HG03103 (cell line): ENCODE results near the gene SLC8A2.

Experiments used
- ATAC-seq: cut with Tn5 transposase; IDR thresholded peaks from one replicate; pipeline ENCODE4 v1.9.1; 2021; ENCODE audit warnings: low read depth; ENCODE audit not compliant: unreplicated experiment

The SLC8A2 gene

DNA sequence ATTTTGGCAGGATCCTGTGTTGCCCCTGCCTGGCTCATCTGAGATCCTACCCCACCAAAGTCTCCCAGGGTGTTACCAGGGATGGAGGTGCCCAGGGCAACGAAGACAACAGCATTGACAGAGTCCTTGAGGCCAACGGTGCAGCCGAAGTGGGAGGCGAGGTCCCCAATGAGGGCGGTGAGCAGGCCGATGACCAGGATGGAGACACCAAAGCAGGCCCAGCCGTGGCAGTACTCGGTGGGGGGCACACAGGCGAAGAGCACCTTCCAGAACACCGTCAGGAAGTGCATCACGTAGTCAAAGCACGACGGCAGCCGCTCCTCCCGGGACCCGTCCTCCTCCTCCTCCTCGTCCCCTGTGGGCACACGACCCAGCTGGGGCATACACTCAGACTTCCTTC is 39.6 kb downstream of the SLC8A2 start:
- no peak for ATAC-seq

DNA sequence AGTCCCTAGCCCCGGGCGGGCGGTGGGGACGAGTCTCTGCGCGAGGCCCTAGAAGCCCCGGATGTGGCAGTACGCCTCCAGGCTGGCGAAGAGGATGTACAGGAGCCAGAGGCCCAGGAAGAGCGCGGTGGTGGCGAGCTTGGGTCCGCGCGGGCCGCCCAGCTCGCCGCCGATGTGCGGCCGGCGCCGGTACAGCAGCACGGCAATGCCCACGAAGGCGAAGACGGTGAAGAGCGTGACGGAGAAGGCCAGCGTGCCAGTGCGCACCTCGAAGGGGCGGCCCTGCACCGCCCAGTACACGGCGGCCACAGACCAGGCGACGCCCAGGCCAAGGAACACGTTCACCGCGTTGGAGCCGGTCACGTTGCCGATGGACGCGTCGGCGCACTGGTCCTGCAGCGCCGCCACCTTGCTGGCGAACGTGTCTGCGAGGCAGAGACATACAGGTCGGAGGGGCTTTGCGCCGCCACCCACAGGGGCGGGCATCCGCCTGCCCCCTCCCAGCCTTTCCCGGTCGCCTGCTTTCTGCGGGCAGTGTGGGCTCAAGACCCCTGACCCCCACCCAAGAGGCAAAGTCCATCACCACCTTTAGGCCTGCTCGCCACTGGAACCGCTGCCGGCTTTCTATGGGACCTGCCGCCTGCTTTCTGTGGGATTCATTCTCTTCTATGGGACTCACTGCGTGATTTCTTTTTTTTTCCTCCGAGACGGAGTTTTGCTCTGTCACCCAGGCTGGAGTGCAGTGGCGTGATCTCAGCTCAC is 41.5 kb downstream of the SLC8A2 start:
- ATAC-seq: no peak

DNA sequence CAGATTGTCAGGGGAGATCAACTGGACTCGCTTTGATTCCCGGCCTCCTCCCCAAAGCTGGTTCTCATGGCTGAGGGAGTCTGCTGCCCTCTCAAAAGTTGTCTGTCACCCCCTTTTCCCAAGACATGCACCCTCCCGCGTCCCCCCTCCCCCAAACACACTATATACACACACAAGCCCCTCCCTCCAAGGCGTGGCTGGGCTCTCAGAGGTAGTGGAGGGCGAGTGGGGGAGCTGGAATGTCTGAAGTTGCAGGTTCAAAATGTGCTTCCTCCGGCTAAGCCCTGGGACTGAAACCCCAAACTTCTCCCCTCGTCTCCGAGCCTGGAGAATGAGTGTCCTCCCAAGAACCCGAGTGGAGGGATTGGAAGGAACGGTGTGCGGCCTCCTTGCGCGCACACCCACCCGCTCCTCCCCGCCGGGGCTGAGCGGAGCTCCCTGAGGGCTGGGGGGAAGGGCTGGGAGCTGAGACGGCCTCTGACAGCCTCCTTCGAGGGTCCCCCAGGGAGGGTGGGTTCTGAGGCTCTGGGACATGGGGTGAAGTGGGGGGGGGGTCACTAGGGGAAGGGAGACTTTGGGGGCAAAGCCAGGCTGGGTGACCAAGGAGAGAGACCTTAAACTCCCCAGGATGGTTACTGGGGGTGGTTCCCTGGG is 42.4 kb downstream of the SLC8A2 start:
- ATAC-seq: no peak

DNA sequence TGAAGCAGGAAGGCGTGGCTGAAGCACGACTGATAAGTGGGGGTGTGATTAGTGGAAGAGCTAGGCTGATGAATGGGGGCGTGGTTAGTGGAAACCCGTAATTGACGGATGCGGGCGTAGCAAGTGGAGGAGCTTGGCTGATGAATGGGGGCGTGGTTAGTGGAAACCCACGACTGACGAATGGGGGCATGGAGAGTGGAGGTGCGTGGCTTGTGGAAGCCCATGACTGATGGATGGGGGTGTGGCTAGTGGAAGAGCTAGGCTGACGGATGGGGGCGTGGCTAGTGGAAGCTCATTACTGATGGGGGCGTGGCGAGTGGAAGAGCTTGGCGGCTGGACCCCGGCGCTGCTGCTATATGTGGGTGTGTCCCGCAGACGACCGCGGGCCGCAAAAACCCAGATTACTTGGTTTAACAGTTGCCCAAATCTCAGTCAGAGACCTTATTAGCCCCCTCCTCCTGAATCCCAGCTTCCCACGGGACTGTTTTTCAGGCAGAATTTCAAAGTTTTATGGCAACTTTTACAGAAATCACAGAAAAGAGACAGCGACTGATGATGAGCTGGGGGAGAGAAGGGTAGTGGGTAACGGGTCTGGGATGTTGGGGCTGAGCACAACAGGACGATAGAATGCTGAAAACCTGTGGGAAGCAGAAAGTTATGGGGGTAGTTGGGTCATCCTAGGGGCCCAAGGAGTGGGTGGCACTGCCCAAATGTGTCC is 43.4 kb downstream of the SLC8A2 start:
- ATAC-seq: no peak

DNA sequence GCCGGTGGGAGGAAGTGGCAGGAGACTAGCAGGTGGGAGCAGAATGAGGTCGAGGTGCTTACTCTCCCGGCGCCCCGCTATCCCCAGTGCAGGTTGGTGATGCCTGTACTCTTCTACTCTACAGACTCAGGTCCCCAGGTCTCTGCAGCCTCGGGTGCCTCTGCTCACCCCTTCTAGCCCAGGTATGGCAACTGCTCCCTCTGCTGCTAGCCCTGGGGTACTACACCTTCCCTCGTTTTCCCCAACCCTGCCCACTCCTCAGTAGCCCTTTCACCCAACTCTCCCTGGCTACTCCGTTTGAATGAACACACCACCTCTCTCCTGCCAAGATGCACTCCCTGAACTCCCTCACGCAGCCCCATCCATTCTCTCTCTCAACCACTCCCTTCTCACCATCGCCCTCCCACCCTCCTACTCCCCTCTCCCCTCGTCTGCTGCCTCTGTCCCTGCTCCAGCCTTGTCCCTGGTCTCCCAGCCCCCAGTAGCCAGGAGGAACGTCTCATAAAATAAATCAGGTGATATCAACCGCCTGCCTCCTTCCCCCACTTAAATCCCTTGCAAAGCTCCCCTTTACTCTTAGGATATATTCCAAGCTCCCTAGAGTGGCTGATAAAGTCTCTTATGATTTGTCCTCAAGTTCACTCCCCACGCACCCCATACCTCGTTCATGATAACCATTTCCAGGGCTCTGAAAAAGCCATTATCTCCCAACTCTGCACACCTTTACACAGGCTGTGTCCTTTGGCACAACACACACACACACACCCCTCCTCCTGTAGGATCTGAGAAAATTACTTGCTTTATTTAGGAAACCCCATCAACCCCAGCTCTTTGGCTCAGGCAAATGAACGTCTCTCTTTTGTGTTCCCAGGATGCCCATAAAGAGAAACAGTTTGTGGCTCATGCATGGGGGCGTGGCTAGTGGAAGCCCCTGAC is 44.2 kb downstream of the SLC8A2 start:
- no peak for ATAC-seq

DNA sequence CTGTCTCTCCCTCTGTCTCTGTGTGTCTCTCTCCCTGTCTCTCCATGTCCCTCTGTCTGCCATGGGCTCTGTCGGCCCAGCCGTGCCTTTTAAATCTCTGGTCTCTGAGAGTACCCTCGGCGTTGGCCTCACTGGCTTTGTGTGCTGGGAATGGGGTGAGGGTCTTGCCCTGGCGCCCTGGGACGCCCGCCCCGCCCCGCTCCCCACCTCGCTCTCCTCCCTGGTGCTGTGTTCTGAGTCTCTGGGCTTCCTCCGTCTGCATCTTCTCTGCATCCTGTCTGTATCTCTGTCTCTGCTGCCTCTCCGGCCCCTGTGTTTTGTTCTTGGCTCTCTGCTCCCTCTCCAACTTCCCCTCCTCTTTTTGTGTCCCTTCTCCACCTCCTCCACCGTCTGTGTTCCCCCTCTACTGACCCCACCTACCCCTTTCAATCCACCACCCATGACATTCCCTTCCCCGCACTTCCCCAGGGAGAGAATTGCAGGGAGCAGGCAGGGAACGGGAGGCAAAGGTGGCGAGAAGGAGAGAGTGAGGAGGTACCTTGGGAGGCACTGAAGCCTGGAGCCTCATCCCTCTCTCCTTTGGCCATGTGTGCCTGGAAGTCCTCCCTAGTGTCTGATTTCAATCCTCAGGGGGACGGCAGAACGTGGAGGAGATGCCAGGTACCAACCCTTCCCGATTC is 48.4 kb downstream of the SLC8A2 start:
- ATAC-seq: no peak

DNA sequence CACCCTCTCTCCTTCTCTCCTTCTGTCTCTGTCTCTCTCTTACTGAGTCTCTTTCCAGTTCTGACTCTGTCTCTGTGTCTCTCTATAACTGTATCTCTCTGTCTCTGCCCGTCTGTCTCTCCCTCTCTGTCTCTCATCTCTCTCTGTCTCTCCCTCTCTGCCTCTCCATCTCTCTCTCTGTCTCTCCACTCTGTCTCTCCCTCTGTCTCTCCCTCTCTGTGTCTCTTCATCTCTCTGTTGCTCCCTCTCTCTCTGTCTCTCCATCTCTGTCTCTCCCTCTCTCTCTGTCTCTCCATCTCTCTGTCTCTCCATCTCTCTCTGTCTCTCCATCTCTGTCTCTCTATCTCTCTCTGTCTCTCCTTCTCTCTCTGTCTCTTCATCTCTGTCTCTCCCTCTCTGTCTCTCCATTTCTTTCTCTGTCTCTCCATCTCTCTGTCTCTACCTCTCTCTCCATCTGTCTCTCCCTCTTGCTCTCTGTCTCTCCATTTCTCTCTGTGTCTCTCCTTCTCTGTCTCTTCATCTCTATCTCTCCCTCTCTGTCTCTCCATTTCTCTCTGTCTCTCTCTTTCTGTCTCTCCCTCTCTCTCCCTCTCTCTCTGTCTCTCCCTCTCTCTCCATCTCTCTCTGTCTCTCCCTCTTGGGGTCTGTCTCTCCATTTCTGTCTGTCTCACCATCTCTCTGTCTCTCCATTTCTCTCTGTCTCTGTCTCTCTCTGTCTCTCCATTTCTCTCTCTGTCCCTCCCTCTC is 49.1 kb downstream of the SLC8A2 start:
- no peak for ATAC-seq

DNA sequence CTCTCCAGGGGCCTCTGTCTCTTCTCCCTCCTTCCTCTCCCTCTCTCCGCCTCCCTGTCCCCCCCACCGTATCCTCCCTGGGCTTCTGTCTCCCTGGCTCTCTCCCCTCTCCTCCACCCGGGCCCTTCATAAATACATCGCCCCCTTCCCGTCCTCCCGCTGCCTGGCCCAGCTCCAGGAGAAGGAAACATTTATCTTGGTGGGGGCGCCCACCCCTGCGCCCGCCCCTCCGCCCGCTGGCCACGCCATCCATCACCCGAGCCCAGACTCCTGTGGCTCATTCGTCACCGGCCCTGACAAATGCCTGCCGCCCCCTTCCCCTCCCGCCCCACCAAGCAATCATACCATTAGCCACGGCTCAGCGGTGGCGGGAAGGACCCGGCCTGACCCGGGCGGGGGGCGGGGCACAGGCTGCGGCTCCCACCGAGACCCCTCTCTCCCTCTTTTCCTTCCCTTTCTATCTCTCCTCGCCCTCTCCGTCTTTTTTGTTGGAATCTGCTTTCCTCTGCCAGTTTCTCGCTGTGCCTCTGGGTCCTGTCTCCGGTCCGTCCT is 49.8 kb downstream of the SLC8A2 start:
- ATAC-seq: no peak

DNA sequence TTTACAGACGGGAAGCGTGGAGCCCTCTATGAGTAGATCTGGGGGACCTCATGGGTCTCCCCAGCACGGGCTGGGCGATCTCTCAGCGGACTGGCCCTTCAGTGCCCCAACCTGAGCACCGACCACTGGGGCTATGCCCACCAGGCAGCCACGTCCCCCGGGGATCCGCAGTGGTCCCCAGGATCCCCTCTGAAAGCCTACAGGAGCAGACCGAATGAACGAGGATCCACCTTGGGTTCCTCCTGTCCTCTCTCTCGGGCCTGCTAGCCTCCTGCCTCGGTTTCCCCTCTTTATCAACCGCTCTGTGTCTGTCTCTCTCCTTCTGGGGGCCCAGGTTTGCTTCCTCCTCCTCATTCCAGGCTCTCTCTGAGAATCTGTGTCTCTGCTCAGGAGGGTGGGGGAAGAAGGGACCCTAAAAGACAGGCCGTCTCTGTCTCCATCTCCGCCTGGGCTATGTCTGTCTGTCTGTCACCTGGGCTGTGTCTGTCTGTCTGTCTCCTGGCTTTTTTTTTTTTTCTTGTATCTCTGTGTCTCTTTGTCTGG is 50.4 kb downstream of the SLC8A2 start:
- ATAC-seq: no peak

DNA sequence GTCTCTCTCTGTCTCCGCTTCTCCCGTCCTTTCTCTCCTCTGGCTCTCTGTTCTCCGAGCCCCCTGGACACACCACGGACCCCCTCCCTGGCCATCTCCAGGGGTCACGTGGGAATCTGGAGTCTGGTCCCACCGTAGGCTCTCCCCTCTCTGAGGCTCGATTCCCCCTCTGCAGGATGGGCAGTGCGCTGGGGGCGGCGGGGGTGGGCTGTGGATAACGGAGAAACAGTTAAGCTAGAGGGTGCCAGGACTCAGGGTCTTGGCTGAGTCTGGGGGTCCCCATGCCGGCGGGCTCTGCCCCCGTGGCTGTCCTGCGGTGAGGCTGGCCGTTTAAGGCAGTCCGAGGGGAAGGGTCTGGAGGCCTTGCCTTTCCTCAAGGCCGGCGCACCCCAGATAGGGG is 51.9 kb downstream of the SLC8A2 start:
- no peak for ATAC-seq

DNA sequence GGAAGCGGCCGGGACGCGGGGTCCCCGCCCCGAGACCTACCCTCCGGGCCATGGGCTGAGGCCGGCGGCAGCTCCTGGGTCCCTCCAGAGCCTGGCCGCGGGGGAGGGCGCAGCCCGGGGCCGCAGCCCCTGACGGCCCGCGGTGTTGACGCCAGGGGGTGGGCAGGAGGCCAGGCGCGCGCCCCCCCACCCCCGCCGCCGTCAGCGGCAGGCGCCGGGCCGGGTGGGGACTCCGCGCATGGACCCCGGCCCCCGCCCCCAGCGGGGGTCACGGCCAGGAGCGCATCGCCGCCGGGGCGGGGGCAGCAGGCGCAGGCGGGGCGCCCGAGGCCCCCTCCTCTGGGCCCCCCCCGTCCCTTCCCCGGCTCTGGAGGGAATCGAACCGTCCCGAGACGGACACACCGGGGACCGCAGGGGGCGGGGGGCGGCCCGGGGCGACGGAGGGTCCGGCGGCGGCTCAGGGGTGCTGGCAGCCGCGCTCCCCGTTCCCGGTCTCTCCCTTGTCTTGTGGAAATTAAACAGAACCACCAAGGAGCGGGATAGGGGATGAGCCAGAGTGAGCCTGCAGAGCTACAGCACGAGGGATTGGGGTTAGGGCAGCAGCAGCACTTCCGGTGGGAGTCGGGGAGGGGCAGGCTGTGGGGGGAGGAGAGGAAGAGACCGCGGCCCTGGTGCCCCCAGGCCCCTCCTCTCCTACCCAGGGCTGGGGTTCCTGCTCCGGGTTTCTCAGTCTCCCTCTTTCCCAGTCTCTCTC is 52.5 kb downstream of the SLC8A2 start, which contains the start of gene MEIS3:
Gene MEIS3, minus strand, starts transcription at position 498 of the 754 bp plus-strand sequence. Its CDS starts 446 bp downstream, at position 52.
- ATAC-seq: no peak

DNA sequence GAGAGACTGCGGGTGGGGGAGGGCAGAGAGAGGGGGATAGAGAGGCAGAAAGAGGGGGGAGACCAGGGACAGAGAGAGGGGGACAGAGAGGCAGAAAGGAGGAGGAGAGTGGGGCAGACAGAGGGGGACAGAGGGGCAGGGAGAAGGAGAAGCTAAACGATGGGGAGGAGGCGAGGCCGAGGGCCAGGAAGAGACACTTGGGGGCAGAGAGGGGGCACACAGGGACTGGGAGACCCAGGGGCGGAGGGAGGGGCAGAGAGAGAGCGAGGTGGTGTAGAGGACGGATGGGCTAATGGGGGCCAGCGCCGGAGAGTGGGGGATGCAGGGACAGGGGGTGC is 53.0 kb downstream of the SLC8A2 start:
- ATAC-seq: no peak

DNA sequence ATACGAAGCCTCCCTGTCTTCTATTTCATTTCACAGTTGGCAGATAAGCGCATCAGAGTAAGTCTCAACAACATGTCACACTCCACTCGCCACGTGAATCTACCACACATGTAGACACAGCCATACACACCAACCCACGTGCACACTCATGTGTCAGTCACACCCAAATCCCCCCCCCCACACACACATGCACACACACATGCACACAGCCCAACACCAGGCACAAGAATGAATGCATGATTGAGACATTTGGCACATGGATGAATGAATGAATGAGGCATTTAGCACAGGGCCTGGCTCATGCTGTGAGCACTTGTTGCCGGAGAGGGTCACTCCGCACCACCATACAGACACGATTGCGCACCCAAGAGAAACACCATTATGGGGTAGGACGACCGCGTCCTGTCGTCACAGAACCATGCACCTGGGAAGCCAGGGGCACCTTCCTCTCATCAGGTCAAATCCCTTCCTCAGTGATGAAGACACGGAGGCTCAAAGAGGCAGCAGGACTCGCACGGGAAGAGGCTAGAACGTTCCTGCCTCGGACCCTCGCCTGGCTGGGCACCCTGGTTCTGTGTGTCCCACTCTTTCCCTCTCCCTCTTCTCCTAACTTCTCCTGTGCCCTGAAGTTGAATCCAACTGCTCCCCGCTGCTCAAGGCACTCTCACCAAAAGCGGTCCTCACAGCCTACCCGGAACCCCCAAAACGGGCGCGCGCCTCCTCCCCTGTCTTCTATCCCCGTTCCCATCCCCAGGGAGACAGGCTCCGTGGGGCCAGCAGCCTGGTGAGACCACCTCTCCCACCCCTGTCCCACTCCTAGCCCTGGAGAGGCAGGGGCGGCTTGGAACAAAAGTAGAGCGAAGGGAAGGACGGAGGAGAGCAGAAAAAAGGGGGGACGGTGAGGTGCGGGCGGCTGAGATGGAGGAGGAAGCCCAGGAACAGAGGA is 53.7 kb downstream of the SLC8A2 start:
- ATAC-seq: no peak

DNA sequence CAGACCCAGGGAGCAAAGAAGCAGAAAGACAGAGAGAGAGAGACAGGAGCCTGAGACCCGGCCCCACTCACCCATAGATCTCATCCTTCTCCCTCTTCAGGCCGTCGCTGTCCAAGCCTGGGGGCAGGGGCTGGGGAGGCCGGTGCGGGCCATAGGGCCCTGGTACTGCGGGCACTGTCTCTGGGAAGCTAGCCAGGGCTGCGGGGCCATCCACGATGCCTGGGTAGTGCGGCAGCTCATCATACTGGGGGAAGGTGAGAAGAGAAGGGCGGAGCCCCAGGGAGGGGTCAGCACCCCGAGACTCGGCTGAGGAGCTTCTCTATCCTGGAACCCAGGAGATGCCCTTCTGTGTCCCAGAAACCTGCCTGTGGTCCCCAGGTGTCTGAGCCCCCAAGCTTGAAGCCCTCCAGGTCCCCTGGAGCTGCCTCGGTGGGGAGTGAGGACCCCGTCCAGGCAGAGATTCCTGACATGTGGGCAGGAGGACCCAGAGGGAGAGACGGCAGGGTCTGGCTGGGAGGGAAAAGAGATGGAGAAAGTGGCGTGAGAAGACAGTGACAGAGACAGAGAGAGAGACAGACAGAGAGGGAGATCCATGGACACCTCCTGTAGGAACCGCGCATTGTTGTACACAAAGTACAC is 54.5 kb downstream of the SLC8A2 start:
- no peak for ATAC-seq

DNA sequence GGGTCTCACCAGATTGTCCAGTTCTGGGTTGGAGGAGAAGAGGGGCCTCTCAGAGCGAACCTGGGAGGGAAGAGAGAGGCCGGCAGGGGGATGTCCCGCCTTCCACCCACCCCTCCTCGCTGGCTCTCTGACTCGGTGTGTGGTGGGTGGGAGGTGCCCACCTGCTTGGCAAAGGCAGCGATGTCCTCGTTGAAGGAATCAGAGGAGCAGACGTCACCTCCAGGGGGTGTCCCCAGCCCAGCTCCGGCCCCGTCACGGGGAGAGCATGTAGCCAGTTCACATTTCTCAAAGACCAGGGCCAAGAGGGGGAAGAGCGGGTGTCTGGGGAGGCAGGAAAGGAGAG is 55.1 kb downstream of the SLC8A2 start:
- ATAC-seq: no peak

DNA sequence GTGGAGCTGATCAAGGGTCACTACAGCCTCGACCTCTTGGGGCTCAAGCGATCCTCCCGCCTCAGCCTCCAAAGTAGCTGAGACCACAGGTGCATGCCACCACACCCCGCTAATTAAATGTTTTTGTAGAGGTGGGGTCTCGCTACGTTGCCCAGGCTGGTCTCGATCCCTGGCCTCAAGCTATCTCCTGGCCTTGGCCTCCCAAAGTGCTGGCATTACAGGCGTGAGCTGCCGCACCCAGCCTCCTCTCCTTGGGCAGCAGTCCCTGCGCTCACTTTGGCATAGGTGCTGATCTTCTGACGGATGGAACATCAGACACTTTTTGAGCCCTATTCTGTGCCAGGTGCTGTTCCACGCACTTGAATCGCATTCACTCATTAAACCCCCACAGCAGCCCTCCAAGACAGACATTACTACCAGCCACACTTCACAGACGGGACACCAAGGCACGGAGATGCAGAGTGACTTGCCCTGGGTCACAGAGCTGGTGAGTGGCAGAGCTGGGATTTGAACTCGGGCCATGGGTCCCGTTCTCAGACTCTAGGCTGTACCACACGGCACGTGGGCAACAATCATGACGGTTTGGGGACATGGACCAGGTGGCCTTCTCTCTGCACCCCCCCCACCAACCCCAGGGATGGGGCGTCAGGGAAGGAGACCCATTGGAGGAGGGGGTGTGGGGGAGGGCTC is 55.6 kb downstream of the SLC8A2 start:
- no peak for ATAC-seq
